ENCODE data around the gene PRDM16.

DNA sequence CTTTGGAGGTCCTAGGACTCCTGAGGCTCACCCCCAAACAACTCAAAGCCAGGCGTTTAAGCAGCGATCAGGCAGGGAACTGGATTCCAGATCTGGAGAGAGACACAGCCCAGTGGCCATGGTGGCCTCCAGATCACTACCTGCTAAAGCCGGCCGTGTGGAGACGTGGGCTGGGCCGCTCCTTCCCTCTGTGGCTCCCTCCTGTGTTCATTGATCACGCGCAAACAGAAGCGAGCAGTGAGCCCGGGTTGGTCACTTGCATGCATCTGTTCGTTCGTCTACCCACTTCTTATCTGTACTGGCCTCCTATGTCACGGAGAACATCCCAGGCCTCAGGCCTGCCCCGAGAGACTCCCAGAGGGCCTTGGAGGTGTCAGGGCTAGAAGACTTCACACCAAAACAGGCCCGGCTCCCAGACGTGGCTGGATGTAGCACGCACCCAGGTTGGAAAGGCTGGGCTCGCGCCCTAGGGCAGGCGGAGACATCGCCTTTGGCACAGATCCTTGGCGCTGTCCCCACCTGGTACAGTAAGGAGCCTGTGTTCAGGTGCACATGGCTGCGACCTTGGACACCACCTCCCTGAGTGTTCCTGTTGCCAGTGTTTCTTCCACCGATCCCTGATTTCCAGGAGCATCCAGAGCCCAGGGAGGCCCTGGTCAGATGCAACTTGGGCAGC, 308.7 kb downstream of the PRDM16 start:
- TF ChIP-seq, protein P1, sequence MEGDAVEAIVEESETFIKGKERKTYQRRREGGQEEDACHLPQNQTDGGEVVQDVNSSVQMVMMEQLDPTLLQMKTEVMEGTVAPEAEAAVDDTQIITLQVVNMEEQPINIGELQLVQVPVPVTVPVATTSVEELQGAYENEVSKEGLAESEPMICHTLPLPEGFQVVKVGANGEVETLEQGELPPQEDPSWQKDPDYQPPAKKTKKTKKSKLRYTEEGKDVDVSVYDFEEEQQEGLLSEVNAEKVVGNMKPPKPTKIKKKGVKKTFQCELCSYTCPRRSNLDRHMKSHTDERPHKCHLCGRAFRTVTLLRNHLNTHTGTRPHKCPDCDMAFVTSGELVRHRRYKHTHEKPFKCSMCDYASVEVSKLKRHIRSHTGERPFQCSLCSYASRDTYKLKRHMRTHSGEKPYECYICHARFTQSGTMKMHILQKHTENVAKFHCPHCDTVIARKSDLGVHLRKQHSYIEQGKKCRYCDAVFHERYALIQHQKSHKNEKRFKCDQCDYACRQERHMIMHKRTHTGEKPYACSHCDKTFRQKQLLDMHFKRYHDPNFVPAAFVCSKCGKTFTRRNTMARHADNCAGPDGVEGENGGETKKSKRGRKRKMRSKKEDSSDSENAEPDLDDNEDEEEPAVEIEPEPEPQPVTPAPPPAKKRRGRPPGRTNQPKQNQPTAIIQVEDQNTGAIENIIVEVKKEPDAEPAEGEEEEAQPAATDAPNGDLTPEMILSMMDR (tag by site-specific recombination; IDR thresholded peaks at IDR 0.05) = no peak
- TF ChIP-seq ZNF510 (tag by site-specific recombination; IDR thresholded peaks at IDR 0.05; ENCODE audit: insufficient replicate concordance) (no peak), MEIS1 (CRISPR knock-in tag; IDR thresholded peaks at IDR 0.05; ENCODE audit: borderline replicate concordance) (no peak), ZNF10 (tag by site-specific recombination; IDR thresholded peaks at IDR 0.05) (no peak), ZNF121 (tag by site-specific recombination; IDR thresholded peaks at IDR 0.05) (no peak), ZNF354C (tag by site-specific recombination; IDR thresholded peaks at IDR 0.05; ENCODE audit: borderline replicate concordance, low read depth) (no peak), ZSCAN16 (tag by site-specific recombination; IDR thresholded peaks at IDR 0.05) (no peak), ZNF555 (tag by site-specific recombination; conservative IDR thresholded peaks at IDR 0.05) (no peak)
- TF ChIP-seq, protein P2, sequence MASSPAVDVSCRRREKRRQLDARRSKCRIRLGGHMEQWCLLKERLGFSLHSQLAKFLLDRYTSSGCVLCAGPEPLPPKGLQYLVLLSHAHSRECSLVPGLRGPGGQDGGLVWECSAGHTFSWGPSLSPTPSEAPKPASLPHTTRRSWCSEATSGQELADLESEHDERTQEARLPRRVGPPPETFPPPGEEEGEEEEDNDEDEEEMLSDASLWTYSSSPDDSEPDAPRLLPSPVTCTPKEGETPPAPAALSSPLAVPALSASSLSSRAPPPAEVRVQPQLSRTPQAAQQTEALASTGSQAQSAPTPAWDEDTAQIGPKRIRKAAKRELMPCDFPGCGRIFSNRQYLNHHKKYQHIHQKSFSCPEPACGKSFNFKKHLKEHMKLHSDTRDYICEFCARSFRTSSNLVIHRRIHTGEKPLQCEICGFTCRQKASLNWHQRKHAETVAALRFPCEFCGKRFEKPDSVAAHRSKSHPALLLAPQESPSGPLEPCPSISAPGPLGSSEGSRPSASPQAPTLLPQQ (tag by site-specific recombination; IDR thresholded peaks at IDR 0.05) = no peak
- TF ChIP-seq, protein P3, sequence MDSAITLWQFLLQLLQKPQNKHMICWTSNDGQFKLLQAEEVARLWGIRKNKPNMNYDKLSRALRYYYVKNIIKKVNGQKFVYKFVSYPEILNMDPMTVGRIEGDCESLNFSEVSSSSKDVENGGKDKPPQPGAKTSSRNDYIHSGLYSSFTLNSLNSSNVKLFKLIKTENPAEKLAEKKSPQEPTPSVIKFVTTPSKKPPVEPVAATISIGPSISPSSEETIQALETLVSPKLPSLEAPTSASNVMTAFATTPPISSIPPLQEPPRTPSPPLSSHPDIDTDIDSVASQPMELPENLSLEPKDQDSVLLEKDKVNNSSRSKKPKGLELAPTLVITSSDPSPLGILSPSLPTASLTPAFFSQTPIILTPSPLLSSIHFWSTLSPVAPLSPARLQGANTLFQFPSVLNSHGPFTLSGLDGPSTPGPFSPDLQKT (IDR thresholded peaks at IDR 0.05; ENCODE audit: borderline replicate concordance, low read depth, low read length) = no peak
- TF ChIP-seq, protein P4, sequence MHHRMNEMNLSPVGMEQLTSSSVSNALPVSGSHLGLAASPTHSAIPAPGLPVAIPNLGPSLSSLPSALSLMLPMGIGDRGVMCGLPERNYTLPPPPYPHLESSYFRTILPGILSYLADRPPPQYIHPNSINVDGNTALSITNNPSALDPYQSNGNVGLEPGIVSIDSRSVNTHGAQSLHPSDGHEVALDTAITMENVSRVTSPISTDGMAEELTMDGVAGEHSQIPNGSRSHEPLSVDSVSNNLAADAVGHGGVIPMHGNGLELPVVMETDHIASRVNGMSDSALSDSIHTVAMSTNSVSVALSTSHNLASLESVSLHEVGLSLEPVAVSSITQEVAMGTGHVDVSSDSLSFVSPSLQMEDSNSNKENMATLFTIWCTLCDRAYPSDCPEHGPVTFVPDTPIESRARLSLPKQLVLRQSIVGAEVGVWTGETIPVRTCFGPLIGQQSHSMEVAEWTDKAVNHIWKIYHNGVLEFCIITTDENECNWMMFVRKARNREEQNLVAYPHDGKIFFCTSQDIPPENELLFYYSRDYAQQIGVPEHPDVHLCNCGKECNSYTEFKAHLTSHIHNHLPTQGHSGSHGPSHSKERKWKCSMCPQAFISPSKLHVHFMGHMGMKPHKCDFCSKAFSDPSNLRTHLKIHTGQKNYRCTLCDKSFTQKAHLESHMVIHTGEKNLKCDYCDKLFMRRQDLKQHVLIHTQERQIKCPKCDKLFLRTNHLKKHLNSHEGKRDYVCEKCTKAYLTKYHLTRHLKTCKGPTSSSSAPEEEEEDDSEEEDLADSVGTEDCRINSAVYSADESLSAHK (tag by site-specific recombination; IDR thresholded peaks at IDR 0.05) = no peak
- TF ChIP-seq, protein P5, sequence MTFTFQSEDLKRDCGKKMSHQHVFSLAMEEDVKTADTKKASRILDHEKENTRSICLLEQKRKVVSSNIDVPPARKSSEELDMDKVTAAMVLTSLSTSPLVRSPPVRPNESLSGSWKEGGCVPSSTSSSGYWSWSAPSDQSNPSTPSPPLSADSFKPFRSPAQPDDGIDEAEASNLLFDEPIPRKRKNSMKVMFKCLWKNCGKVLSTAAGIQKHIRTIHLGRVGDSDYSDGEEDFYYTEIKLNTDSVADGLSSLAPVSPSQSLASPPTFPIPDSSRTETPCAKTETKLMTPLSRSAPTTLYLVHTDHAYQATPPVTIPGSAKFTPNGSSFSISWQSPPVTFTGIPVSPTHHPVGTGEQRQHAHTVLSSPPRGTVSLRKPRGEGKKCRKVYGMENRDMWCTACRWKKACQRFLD (tag by site-specific recombination; IDR thresholded peaks at IDR 0.05) = no peak
